HEK293 (cell line): ENCODE data around the gene SYNGR3.

Experiments used
- CTCF ChIA-PET: fragments of 350-600 bp; formaldehyde crosslinking; extraction: SDS; loops from one replicate; lab custom pipeline; 2021; ENCODE audit warnings: antibody characterized with exemption; lab: Yijun Ruan, JAX
- POLR2A ChIA-PET: fragments of 300-600 bp; formaldehyde crosslinking; extraction: SDS; loops from one replicate; lab custom pipeline; 2020; ENCODE audit warnings: antibody characterized with exemption, inconsistent platforms; lab: Yijun Ruan, JAX
- H3K27ac ChIP-seq: fragments of 200-500 bp; sonication (Bioruptor generic); 2 replicates; pipeline ENCODE4 v1.5.1; 2014; ENCODE audit warnings: low read depth, low read length, control low read depth, inconsistent platforms; ENCODE audit errors: extremely low read depth
- H3K36me3 ChIP-seq, 2 experiments: fragments of 200-500 bp in 1 of 2; sonication (Bioruptor generic) in 1 of 2; 1 replicate in 1 of 2; 2 replicates in 1 of 2; pipeline ENCODE4 v1.5.1; 2014 to 2017; ENCODE audit warnings: inconsistent platforms in 2 of 2, low read length in 2 of 2; ENCODE audit not compliant: control insufficient read depth in 2 of 2, insufficient read depth in 1 of 2
- H3K4me1 ChIP-seq: fragments of 200-500 bp; sonication (Bioruptor generic); 2 replicates; pipeline ENCODE4 v1.5.1; 2014; ENCODE audit warnings: mild to moderate bottlenecking, low read length, inconsistent platforms; ENCODE audit not compliant: control insufficient read depth, insufficient read depth
- H3K4me3 ChIP-seq: 2 replicates; pipeline ENCODE4 v1.5.1; 2011; ENCODE audit warnings: low read depth, mild to moderate bottlenecking, control low read depth, low read length, moderate library complexity
- H3K9me3 ChIP-seq: fragments of 200-500 bp; sonication (Bioruptor generic); 2 replicates; pipeline ENCODE4 v1.5.1; 2014; ENCODE audit warnings: low read depth, low read length, inconsistent platforms; ENCODE audit not compliant: control insufficient read depth, insufficient read depth
- BCL11B ChIP-seq: fragments of 450-650 bp; formaldehyde crosslinking; IDR thresholded peaks from 2 replicates; pipeline ENCODE4 v1.5.1; 2016; ENCODE audit warnings: low read depth, missing biosample characterization, missing genetic modification characterization
- EGR2 ChIP-seq: fragments of 450-650 bp; formaldehyde crosslinking; IDR thresholded peaks from 2 replicates; pipeline ENCODE4 v1.5.1; 2016; ENCODE audit warnings: low read depth, missing biosample characterization, missing genetic modification characterization
- GLIS2 ChIP-seq: fragments of 450-650 bp; formaldehyde crosslinking; IDR thresholded peaks from 2 replicates; pipeline ENCODE4 v1.5.1; 2016; ENCODE audit warnings: missing biosample characterization, missing genetic modification characterization
- HOXC10 ChIP-seq: sonication (generic); formaldehyde crosslinking; IDR thresholded peaks from 2 replicates; pipeline ENCODE4 v1.8.1; 2023; ENCODE audit warnings: mild to moderate bottlenecking, missing genetic modification reagents
- ZNF302 ChIP-seq: fragments of 450-650 bp; formaldehyde crosslinking; IDR thresholded peaks from 2 replicates; pipeline ENCODE4 v1.5.1; 2016; ENCODE audit warnings: missing biosample characterization, missing genetic modification characterization, low read depth
- ZNF670 ChIP-seq: fragments of 450-650 bp; formaldehyde crosslinking; IDR thresholded peaks from 2 replicates; pipeline ENCODE4 v1.5.1; 2016; ENCODE audit warnings: missing biosample characterization, missing genetic modification characterization, low read depth
- ZNF76 ChIP-seq: fragments of 450-650 bp; formaldehyde crosslinking; IDR thresholded peaks from 2 replicates; pipeline ENCODE4; 2016; ENCODE audit warnings: low read depth, missing biosample characterization, missing genetic modification characterization, borderline replicate concordance
- ZNF843 ChIP-seq: fragments of 450-650 bp; formaldehyde crosslinking; IDR thresholded peaks from 2 replicates; pipeline ENCODE4 v1.5.1; 2016; ENCODE audit warnings: missing biosample characterization, missing genetic modification characterization
- ZSCAN23 ChIP-seq: fragments of 450-650 bp; formaldehyde crosslinking; IDR thresholded peaks from 2 replicates; pipeline ENCODE4 v1.5.1; 2016; ENCODE audit warnings: missing biosample characterization, missing genetic modification characterization
- TF ChIP-seq, protein P1 (sequence below): fragments of 450-650 bp; formaldehyde crosslinking; IDR thresholded peaks from 2 replicates; pipeline ENCODE4 v1.5.1; 2016; ENCODE audit warnings: missing biosample characterization, missing genetic modification characterization, low read depth
- TF ChIP-seq, protein P2 (sequence below): fragments of 450-650 bp; formaldehyde crosslinking; IDR thresholded peaks from 2 replicates; pipeline ENCODE4 v1.5.1; 2016; ENCODE audit warnings: missing biosample characterization, missing genetic modification characterization
- TF ChIP-seq, protein P3 (sequence below): fragments of 450-650 bp; formaldehyde crosslinking; IDR thresholded peaks from 2 replicates; pipeline ENCODE4 v1.5.1; 2017; ENCODE audit warnings: missing biosample characterization, missing genetic modification characterization
- TF ChIP-seq, protein P4 (sequence below): fragments of 450-650 bp; formaldehyde crosslinking; IDR thresholded peaks from 2 replicates; pipeline ENCODE4 v1.5.1; 2016; ENCODE audit warnings: missing biosample characterization, missing genetic modification characterization
- TF ChIP-seq, protein P5 (sequence below): fragments of 450-650 bp; formaldehyde crosslinking; IDR thresholded peaks from 2 replicates; pipeline ENCODE4 v1.5.1; 2016; ENCODE audit warnings: missing biosample characterization, missing genetic modification characterization
- TF ChIP-seq, protein P6 (sequence below): fragments of 450-650 bp; IDR thresholded peaks from 2 replicates; pipeline ENCODE4 v1.5.1; 2018; ENCODE audit warnings: missing biosample characterization, missing genetic modification characterization
- TF ChIP-seq, protein P7 (sequence below): fragments of 450-650 bp; formaldehyde crosslinking; IDR thresholded peaks from 2 replicates; pipeline ENCODE4 v1.5.1; 2016; ENCODE audit warnings: missing biosample characterization, missing genetic modification characterization

SYNGR3 gene

DNA sequence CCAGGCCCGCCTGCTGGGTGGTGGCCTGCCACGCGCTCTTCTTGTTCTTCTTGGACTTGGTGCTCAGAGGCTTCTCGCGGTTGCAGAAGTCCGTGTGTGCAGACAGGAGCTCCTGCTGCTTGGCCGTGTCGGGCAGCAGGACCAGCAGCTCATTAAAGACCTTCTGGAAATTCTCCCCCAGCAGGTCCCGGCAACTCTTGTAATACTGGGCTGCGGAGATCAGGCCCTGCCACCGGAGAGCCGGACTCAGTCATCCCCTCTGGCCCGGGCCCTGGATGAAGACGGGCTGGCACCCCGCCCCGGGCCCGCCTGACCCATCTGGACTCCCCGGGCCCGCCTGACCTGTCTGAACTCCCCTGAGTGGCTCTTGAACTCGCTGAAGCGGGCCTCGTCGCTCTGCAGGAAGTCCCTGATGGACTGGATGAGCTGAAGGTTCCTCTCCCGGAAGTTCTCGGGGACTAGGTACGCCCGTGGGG, 8.6 kb downstream of the SYNGR3 start (continued):
- TF ChIP-seq, protein P1, sequence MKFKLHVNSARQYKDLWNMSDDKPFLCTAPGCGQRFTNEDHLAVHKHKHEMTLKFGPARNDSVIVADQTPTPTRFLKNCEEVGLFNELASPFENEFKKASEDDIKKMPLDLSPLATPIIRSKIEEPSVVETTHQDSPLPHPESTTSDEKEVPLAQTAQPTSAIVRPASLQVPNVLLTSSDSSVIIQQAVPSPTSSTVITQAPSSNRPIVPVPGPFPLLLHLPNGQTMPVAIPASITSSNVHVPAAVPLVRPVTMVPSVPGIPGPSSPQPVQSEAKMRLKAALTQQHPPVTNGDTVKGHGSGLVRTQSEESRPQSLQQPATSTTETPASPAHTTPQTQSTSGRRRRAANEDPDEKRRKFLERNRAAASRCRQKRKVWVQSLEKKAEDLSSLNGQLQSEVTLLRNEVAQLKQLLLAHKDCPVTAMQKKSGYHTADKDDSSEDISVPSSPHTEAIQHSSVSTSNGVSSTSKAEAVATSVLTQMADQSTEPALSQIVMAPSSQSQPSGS (tag by site-specific recombination), result no peak
- TF ChIP-seq ZNF302 (tag by site-specific recombination) (no peak), BCL11B (tag by site-specific recombination) (no peak)
- TF ChIP-seq, protein P2, sequence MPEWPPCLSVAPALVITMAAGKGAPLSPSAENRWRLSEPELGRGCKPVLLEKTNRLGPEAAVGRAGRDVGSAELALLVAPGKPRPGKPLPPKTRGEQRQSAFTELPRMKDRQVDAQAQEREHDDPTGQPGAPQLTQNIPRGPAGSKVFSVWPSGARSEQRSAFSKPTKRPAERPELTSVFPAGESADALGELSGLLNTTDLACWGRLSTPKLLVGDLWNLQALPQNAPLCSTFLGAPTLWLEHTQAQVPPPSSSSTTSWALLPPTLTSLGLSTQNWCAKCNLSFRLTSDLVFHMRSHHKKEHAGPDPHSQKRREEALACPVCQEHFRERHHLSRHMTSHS (tag by site-specific recombination), result no peak
- TF ChIP-seq, protein P3, sequence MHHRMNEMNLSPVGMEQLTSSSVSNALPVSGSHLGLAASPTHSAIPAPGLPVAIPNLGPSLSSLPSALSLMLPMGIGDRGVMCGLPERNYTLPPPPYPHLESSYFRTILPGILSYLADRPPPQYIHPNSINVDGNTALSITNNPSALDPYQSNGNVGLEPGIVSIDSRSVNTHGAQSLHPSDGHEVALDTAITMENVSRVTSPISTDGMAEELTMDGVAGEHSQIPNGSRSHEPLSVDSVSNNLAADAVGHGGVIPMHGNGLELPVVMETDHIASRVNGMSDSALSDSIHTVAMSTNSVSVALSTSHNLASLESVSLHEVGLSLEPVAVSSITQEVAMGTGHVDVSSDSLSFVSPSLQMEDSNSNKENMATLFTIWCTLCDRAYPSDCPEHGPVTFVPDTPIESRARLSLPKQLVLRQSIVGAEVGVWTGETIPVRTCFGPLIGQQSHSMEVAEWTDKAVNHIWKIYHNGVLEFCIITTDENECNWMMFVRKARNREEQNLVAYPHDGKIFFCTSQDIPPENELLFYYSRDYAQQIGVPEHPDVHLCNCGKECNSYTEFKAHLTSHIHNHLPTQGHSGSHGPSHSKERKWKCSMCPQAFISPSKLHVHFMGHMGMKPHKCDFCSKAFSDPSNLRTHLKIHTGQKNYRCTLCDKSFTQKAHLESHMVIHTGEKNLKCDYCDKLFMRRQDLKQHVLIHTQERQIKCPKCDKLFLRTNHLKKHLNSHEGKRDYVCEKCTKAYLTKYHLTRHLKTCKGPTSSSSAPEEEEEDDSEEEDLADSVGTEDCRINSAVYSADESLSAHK, result no peak

DNA sequence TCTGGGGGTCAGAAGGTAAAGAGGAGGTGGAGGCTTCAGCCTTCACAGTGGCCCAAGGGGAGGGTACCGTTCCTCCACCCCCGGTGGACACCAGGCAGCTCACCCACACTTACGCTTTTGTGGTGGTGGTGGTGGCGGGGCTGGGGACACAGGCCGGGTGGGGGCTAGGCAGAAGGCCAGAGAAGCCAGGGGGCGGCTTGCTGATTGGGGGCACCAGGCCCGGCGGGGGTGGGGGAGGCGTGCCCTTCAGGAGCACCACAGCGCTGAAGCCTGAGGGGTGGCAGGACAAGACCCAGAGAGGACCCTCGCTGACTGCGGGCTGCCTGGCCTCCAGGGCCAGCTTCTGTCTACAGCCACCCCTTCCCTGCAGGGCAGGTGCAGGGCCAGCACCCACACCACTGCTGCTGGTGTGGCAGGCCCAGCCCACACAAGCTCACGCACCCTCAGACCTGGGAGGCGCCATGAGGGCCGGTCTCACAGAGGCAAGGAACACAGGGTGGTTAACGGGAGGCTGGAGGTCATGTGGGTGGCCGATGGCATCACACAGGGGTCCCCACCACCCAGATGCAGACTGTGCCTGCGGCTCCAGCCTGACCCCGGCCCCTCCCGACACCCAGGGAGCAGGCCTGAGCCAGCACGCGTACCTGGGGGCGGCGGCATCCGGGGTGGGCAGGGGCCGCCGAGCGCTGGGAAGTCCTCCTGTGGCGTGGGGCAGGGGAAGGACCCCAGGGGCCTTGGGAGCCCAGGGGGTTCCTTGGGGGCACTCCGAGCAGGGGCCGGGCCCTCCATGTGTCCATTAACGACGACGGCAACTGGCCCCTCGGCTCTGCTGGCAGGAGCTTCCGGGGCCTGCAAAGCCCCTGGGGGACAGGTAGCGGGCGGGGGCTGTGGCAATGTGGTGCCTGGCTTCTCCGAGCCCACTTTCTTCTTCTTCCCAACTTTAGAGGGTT, 9.4 kb downstream of the SYNGR3 start:
- H3K36me3 ChIP-seq, result peaks cover 0 to 72% of the 10 kb centered on the region in 2 experiments; a peak in 2 of 3 replicates
- POLR2A ChIA-PET, result interaction anchor here (1.0 to 2.1 kb wide), 3 partner anchors 8 to 34 kb away, joined by 3 to 8 read pairs (median 3); partner anchors contain the start of gene RPS2
- H3K9me3 ChIP-seq, result no peaks in the 10 kb centered on the region
- no peak overlapping the region for H3K27ac ChIP-seq
- CTCF ChIA-PET, result interaction anchor here (0.6 kb wide), 1 partner anchor 68 kb away, joined by 3 read pairs; no protein-coding TSS in a partner anchor
- H3K4me1 ChIP-seq, result peaks cover 1% of the 10 kb centered on the region; the same call in 1 of the 2 replicates
- H3K4me3 ChIP-seq, result no peak overlapping the region
- TF ChIP-seq GLIS2 (tag by site-specific recombination) (peak; percentile 39; the same call in 1 of the 2 replicates), HOXC10 (CRISPR knock-in tag) (no peak), ZNF76 (no peak), ZNF843 (tag by site-specific recombination) (no peak), ZNF670 (tag by site-specific recombination) (no peak), BCL11B (tag by site-specific recombination) (no peak), EGR2 (tag by site-specific recombination) (peak; percentile 34; the same call in 1 of the 2 replicates), ZSCAN23 (tag by site-specific recombination) (no peak)
- TF ChIP-seq, protein P4, sequence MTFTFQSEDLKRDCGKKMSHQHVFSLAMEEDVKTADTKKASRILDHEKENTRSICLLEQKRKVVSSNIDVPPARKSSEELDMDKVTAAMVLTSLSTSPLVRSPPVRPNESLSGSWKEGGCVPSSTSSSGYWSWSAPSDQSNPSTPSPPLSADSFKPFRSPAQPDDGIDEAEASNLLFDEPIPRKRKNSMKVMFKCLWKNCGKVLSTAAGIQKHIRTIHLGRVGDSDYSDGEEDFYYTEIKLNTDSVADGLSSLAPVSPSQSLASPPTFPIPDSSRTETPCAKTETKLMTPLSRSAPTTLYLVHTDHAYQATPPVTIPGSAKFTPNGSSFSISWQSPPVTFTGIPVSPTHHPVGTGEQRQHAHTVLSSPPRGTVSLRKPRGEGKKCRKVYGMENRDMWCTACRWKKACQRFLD, result no peak
- TF ChIP-seq, protein P5, sequence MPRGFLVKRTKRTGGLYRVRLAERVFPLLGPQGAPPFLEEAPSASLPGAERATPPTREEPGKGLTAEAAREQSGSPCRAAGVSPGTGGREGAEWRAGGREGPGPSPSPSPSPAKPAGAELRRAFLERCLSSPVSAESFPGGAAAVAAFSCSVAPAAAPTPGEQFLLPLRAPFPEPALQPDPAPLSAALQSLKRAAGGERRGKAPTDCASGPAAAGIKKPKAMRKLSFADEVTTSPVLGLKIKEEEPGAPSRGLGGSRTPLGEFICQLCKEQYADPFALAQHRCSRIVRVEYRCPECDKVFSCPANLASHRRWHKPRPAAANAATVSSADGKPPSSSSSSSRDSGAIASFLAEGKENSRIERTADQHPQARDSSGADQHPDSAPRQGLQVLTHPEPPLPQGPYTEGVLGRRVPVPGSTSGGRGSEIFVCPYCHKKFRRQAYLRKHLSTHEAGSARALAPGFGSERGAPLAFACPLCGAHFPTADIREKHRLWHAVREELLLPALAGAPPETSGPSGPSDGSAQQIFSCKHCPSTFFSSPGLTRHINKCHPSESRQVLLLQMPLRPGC (tag by site-specific recombination), result no peak
- TF ChIP-seq, protein P6, sequence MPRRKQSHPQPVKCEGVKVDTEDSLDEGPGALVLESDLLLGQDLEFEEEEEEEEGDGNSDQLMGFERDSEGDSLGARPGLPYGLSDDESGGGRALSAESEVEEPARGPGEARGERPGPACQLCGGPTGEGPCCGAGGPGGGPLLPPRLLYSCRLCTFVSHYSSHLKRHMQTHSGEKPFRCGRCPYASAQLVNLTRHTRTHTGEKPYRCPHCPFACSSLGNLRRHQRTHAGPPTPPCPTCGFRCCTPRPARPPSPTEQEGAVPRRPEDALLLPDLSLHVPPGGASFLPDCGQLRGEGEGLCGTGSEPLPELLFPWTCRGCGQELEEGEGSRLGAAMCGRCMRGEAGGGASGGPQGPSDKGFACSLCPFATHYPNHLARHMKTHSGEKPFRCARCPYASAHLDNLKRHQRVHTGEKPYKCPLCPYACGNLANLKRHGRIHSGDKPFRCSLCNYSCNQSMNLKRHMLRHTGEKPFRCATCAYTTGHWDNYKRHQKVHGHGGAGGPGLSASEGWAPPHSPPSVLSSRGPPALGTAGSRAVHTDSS (tag by site-specific recombination), result no peak
- TF ChIP-seq, protein P7, sequence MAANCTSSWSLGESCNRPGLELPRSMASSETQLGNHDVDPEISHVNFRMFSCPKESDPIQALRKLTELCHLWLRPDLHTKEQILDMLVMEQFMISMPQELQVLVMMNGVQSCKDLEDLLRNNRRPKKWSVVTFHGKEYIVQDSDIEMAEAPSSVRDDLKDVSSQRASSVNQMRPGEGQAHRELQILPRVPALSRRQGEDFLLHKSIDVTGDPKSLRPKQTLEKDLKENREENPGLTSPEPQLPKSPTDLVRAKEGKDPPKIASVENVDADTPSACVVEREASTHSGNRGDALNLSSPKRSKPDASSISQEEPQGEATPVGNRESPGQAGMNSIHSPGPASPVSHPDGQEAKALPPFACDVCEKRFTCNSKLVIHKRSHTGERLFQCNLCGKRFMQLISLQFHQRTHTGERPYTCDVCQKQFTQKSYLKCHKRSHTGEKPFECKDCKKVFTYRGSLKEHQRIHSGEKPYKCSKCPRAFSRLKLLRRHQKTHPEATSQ (tag by site-specific recombination), result no peak
